ENCODE results near the gene OSBPL10.

The OSBPL10 gene

DNA sequence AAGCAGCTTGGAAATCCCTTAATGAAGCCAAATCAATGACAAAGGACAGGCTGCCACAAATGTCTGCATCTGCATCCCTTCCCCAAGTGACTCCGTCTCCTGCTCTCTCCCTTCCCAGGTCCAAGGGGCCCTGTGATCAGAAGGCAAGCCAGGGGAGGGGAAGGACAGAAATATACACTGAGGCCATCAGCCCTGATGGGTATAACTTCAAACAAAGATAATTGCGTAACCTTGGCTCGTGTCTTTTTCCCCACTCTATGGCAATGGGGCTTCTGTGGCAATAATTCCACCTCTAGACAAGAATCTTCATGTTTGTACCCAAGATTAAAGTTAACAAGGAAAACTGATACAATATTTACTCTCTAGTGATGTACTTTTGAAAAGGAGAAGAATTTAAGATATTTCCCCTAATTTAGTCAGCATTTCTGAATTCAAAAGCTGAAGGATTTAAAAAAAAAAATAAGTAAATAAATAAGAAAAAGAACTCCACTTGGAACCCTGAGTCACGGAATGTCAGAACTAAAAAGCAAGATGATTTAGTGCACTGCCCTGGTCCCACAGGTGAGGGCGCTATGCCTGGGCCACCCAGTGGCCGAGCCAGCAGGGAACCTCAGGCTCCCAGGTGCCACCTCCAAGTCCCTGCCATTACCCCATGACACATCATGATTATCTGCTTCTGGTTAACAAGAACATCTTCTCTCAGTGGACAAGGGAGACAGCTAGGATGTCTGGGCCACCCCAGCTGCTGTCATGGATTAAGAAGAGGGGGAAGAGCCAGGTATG, 293.9 kb downstream of the OSBPL10 start:
- H2AFZ ChIP-seq (ENCODE audit: low read depth, low read length): no peak overlapping the region
- H3K18ac ChIP-seq (ENCODE audit: low read depth in 1 of 2, low read length in 2 of 2): no peak overlapping the region
- H2BK120ac ChIP-seq (ENCODE audit: low read depth, low read length): no peak overlapping the region
- peak overlapping the region; percentile 11 for H4K91ac ChIP-seq (ENCODE audit: low read length)
- H2BK15ac ChIP-seq (ENCODE audit: low read depth, poor library complexity, severe bottlenecking): no peak overlapping the region
- no peak overlapping the region for H3K4me2 ChIP-seq (ENCODE audit: low read length, poor library complexity, severe bottlenecking)
- H2BK12ac ChIP-seq (ENCODE audit: low read length in 2 of 2): no peak overlapping the region
- H4K8ac ChIP-seq (ENCODE audit: low read length): no peak overlapping the region
- 99% methylated on average over 6 of the region's 6 CpGs for WGBS
- no peak overlapping the region for H2AK5ac ChIP-seq (ENCODE audit: low read length, severe bottlenecking)
- no peak overlapping the region for H3K14ac ChIP-seq (ENCODE audit: low read length in 2 of 2)
- H3K9me3 ChIP-seq (ENCODE audit: control insufficient read depth, low read length): no peaks in the 10 kb centered on the region
- H3K79me1 ChIP-seq (replicated peaks; ENCODE audit: low read length, poor library complexity, severe bottlenecking): peaks cover 16% of the 10 kb centered on the region
- no peak overlapping the region for H3K4ac ChIP-seq (ENCODE audit: low read depth in 1 of 2, low read length in 2 of 2)
- H3K4me3 ChIP-seq (ENCODE audit: insufficient read depth in 1 of 2, low read depth in 1 of 2, low read length in 2 of 2): no peak overlapping the region
- H3K27ac ChIP-seq (ENCODE audit: low read length, poor library complexity, severe bottlenecking): no peak overlapping the region
- DNase-seq: no peak
- H3K23ac ChIP-seq (ENCODE audit: low read length in 2 of 2): no peak overlapping the region
- no peak overlapping the region for H3K9ac ChIP-seq (ENCODE audit: low read length)
- peaks cover 4 to 18% of the 10 kb centered on the region in 2 experiments for H3K36me3 ChIP-seq (ENCODE audit: control insufficient read depth in 1 of 2, insufficient read depth in 2 of 2, low read depth in 1 of 2, low read length in 2 of 2)
- H3K27me3 ChIP-seq (ENCODE audit: control insufficient read depth in 1 of 2, insufficient read depth in 1 of 2, low read length in 2 of 2): no peaks in the 10 kb centered on the region
- no peaks in the 10 kb centered on the region for H3K4me1 ChIP-seq (ENCODE audit: control insufficient read depth, insufficient read depth, low read depth, low read length)
- H2BK5ac ChIP-seq (ENCODE audit: low read depth, low read length, poor library complexity, severe bottlenecking): no peak overlapping the region

DNA sequence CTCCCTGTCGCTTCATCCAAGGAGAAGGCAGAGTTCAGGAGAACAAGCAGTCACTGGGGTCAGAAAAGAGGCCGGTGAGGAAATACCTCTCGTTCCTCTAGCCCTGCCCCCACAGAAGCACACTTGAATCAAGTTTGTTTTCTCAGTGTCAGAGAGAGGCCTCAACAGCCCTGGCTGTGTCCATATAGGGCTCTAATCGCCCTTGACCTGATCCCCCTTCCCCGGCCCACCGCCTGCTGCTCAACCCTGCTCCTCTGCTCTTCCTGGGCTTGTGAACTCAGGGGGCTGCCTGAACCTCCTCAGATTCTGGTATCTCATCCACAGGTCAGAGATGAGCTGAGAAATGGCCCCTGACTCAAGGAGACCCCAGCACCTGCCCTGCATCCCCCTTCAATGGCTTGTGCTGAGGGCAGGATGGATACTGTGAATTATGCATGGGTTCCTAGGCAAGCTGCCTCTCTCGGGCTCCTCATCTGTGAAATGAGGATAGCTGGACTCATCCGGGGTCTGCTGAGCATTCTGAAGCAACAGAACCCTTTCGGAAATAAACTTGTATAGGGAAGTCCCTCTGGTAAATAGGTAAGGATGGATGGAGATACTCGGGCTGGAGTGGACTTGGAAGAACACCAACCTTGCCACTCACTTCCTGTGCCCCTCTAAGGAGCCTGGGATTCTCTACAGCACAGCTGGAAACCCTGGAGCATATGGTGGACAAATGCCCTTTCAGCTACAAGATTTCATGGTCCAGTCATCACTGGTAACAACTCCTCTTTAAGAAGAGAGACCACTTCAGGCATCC, 300.8 kb downstream of the OSBPL10 start:
- peak overlapping the region; percentile 79 for H4K8ac ChIP-seq (ENCODE audit: low read length)
- H3K4me2 ChIP-seq (ENCODE audit: low read length, poor library complexity, severe bottlenecking): no peak overlapping the region
- peak overlapping the region in 1 of 2 experiments; percentile 69 for H3K4ac ChIP-seq (ENCODE audit: low read depth in 1 of 2, low read length in 2 of 2)
- no peak overlapping the region for H2BK15ac ChIP-seq (ENCODE audit: low read depth, poor library complexity, severe bottlenecking)
- H2AK5ac ChIP-seq (ENCODE audit: low read length, severe bottlenecking): no peak overlapping the region
- peak overlapping the region in 1 of 2 experiments; percentile 75 for H3K14ac ChIP-seq (ENCODE audit: low read length in 2 of 2)
- H3K18ac ChIP-seq (ENCODE audit: low read depth in 1 of 2, low read length in 2 of 2): no peak overlapping the region
- no peak overlapping the region for H2BK120ac ChIP-seq (ENCODE audit: low read depth, low read length)
- H3K27me3 ChIP-seq (ENCODE audit: control insufficient read depth in 1 of 2, insufficient read depth in 1 of 2, low read length in 2 of 2): no peaks in the 10 kb centered on the region
- H3K4me3 ChIP-seq (ENCODE audit: insufficient read depth in 1 of 2, low read depth in 1 of 2, low read length in 2 of 2): no peak overlapping the region
- H3K9me3 ChIP-seq (ENCODE audit: control insufficient read depth, low read length): no peaks in the 10 kb centered on the region
- no peak overlapping the region for H2AFZ ChIP-seq (ENCODE audit: low read depth, low read length)
- peak; percentile 14 for DNase-seq
- 60% methylated on average over 10 of the region's 10 CpGs for WGBS
- peaks cover 10% of the 10 kb centered on the region for H3K4me1 ChIP-seq (ENCODE audit: control insufficient read depth, insufficient read depth, low read depth, low read length)
- peak overlapping the region in 1 of 2 experiments; percentile 23 for H3K23ac ChIP-seq (ENCODE audit: low read length in 2 of 2)
- H3K9ac ChIP-seq (ENCODE audit: low read length): no peak overlapping the region
- no peak overlapping the region for H3K27ac ChIP-seq (ENCODE audit: low read length, poor library complexity, severe bottlenecking)
- H2BK5ac ChIP-seq (ENCODE audit: low read depth, low read length, poor library complexity, severe bottlenecking): no peak overlapping the region
- H2BK12ac ChIP-seq (ENCODE audit: low read length in 2 of 2): peak overlapping the region; percentile 37 to 71
- peaks cover 11% of the 10 kb centered on the region for H3K79me1 ChIP-seq (replicated peaks; ENCODE audit: low read length, poor library complexity, severe bottlenecking)
- H3K36me3 ChIP-seq (ENCODE audit: control insufficient read depth in 1 of 2, insufficient read depth in 2 of 2, low read depth in 1 of 2, low read length in 2 of 2): peaks cover 4 to 22% of the 10 kb centered on the region in 2 experiments
- peak overlapping the region; percentile 76 for H4K91ac ChIP-seq (ENCODE audit: low read length)

GRCh38 chr3:31676556-31676955, 304.5 kb downstream of the OSBPL10 start:
- Histone ChIP-seq H3K14ac (ENCODE audit: low read length in 2 of 2) (no peak overlapping the region), H3K36me3 (ENCODE audit: control insufficient read depth in 1 of 2, insufficient read depth in 2 of 2, low read depth in 1 of 2, low read length in 2 of 2) (peaks cover 0 to 8% of the 10 kb centered on the region in 2 experiments), H3K23ac (ENCODE audit: low read length in 2 of 2) (no peak overlapping the region), H3K4me2 (ENCODE audit: low read length, poor library complexity, severe bottlenecking) (no peak overlapping the region), H3K4ac (ENCODE audit: low read depth in 1 of 2, low read length in 2 of 2) (no peak overlapping the region), H3K18ac (ENCODE audit: low read depth in 1 of 2, low read length in 2 of 2) (no peak overlapping the region), H2AK5ac (ENCODE audit: low read length, severe bottlenecking) (no peak overlapping the region), H2BK12ac (ENCODE audit: low read length in 2 of 2) (no peak overlapping the region), H3K9me3 (ENCODE audit: control insufficient read depth, low read length) (no peaks in the 10 kb centered on the region), H4K91ac (ENCODE audit: low read length) (no peak overlapping the region), H2BK15ac (ENCODE audit: low read depth, poor library complexity, severe bottlenecking) (no peak overlapping the region), H3K27ac (ENCODE audit: low read length, poor library complexity, severe bottlenecking) (no peak overlapping the region), H2BK5ac (ENCODE audit: low read depth, low read length, poor library complexity, severe bottlenecking) (no peak overlapping the region), H2BK120ac (ENCODE audit: low read depth, low read length) (no peak overlapping the region), H3K79me1 (replicated peaks; ENCODE audit: low read length, poor library complexity, severe bottlenecking) (peaks cover 8% of the 10 kb centered on the region), H4K8ac (ENCODE audit: low read length) (no peak overlapping the region), H3K4me1 (ENCODE audit: control insufficient read depth, insufficient read depth, low read depth, low read length) (peaks cover 10% of the 10 kb centered on the region), H3K27me3 (ENCODE audit: control insufficient read depth in 1 of 2, insufficient read depth in 1 of 2, low read length in 2 of 2) (no peaks in the 10 kb centered on the region), H3K9ac (ENCODE audit: low read length) (no peak overlapping the region), H3K4me3 (ENCODE audit: insufficient read depth in 1 of 2, low read depth in 1 of 2, low read length in 2 of 2) (no peak overlapping the region), H2AFZ (ENCODE audit: low read depth, low read length) (no peak overlapping the region)
- 92% methylated on average over 6 of the region's 8 CpGs for WGBS
- no peak for DNase-seq

DNA sequence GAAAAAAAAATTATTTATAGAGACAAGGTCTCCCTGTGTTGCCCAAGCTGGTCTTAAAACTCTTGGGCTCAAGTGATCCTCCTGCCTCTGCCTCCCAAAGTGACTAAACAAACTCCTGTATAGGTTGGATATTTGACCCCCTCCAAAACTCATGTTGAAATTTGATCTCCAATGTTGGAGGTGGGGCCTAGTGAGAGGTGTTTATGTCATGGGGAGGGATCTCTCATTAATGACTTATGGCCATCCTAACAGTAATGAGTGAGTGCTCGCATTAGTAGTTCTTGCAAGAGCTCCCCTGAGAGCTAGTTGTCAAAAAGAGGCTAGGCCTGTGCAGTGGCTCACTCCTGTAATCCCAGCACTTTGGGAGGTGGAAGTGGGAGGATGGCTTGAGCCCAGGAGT, 307.1 kb downstream of the OSBPL10 start:
- 82% methylated on average over 1 of the region's 1 CpG for whole genome bisulfite sequencing

More for the DNA sequence above, 307.1 kb downstream of the OSBPL10 start:
- no peak overlapping the region for H3K18ac ChIP-seq (ENCODE audit: low read depth in 1 of 2, low read length in 2 of 2)
- H2BK120ac ChIP-seq (ENCODE audit: low read depth, low read length): no peak overlapping the region
- peaks cover 0 to 15% of the 10 kb centered on the region in 2 experiments for H3K36me3 ChIP-seq (ENCODE audit: control insufficient read depth in 1 of 2, insufficient read depth in 2 of 2, low read depth in 1 of 2, low read length in 2 of 2)
- H2BK5ac ChIP-seq (ENCODE audit: low read depth, low read length, poor library complexity, severe bottlenecking): no peak overlapping the region
- no peak overlapping the region for H2BK15ac ChIP-seq (ENCODE audit: low read depth, poor library complexity, severe bottlenecking)
- no peak overlapping the region for H2BK12ac ChIP-seq (ENCODE audit: low read length in 2 of 2)
- no peak overlapping the region for H3K9ac ChIP-seq (ENCODE audit: low read length)
- no peak overlapping the region for H4K8ac ChIP-seq (ENCODE audit: low read length)
- no peak for DNase-seq
- peaks cover 12% of the 10 kb centered on the region for H3K79me1 ChIP-seq (replicated peaks; ENCODE audit: low read length, poor library complexity, severe bottlenecking)
- H3K27ac ChIP-seq (ENCODE audit: low read length, poor library complexity, severe bottlenecking): no peak overlapping the region
- H3K4me1 ChIP-seq (ENCODE audit: control insufficient read depth, insufficient read depth, low read depth, low read length): peaks cover 3% of the 10 kb centered on the region
- no peak overlapping the region for H3K4ac ChIP-seq (ENCODE audit: low read depth in 1 of 2, low read length in 2 of 2)
- H3K4me3 ChIP-seq (ENCODE audit: insufficient read depth in 1 of 2, low read depth in 1 of 2, low read length in 2 of 2): no peak overlapping the region
- no peak overlapping the region for H2AFZ ChIP-seq (ENCODE audit: low read depth, low read length)
- no peak overlapping the region for H3K14ac ChIP-seq (ENCODE audit: low read length in 2 of 2)
- no peak overlapping the region for H4K91ac ChIP-seq (ENCODE audit: low read length)
- H3K27me3 ChIP-seq (ENCODE audit: control insufficient read depth in 1 of 2, insufficient read depth in 1 of 2, low read length in 2 of 2): no peaks in the 10 kb centered on the region
- no peak overlapping the region for H3K23ac ChIP-seq (ENCODE audit: low read length in 2 of 2)
- H3K4me2 ChIP-seq (ENCODE audit: low read length, poor library complexity, severe bottlenecking): no peak overlapping the region
- no peaks in the 10 kb centered on the region for H3K9me3 ChIP-seq (ENCODE audit: control insufficient read depth, low read length)
- H2AK5ac ChIP-seq (ENCODE audit: low read length, severe bottlenecking): no peak overlapping the region
